HepG2 (cell line): ENCODE measurements around the gene HLA-DOA. TPM values are rescaled to one million over a fixed set of nuclear protein-coding genes. Genes with fewer than 3 reads are reported as not detected.

Experiments used
- ATAC-seq: fragments of 200-7000 bp; cut with Tn5 transposase; 3 replicates; pipeline ENCODE4 v1.9.1; 2020; ENCODE audit warnings: mild to moderate bottlenecking, moderate library complexity
- BruUV-seq: library from RNA; stranded (reverse); fragments of 400-500 nt; replicated peaks from 2 replicates; lab custom pipeline; 2021; lab: Mats Ljungman, UMichigan
- CTCF ChIA-PET: fragments of 300-600 bp; formaldehyde crosslinking; extraction: SDS; loops from one replicate; lab custom pipeline; 2021; ENCODE audit warnings: low total read pairs, inconsistent platforms, low intra/inter-chr PET ratio; lab: Yijun Ruan, JAX
- POLR2A ChIA-PET: fragments of 350-600 bp; sonication (Branson Sonifier 250); formaldehyde crosslinking; loops from one replicate; lab custom pipeline; 2020; ENCODE audit warnings: antibody characterized with exemption, inconsistent platforms; lab: Yijun Ruan, JAX
- DNase-seq: peaks from one replicate; pipeline ENCODE4 v3.0.0-alpha.2; 2015; ENCODE audit warnings: low spot score
- FAIRE-seq: peaks from 3 replicates; lab custom pipeline; 2011; peaks lifted over from hg19 to GRCh38; lab: Jason Lieb, UNC
- H2AFZ ChIP-seq: one replicate; pipeline ENCODE4 v1.6.1; 2011; ENCODE audit warnings: low read length, inconsistent platforms
- H3K27ac ChIP-seq: fragments of 300-600 bp; 3 replicates; pipeline ENCODE4 v1.8.0; 2011; ENCODE audit warnings: mixed run types, mild to moderate bottlenecking, mixed read lengths, low read length, inconsistent platforms; ENCODE audit not compliant: insufficient read depth; ENCODE audit errors: extremely low read length
- H3K27me3 ChIP-seq, 2 experiments: fragments of 200-600 bp in 1 of 2; 2 replicates in 1 of 2; 3 replicates in 1 of 2; pipeline versions ENCODE4 v1.6.0 to v1.8.0; 2011; ENCODE audit warnings: low read length in 2 of 2, mild to moderate bottlenecking in 2 of 2, moderate library complexity in 2 of 2, inconsistent platforms in 1 of 2; ENCODE audit not compliant: insufficient read depth in 2 of 2, control insufficient read depth in 1 of 2
- H3K36me3 ChIP-seq, 2 experiments: fragments of 200-600 bp in 1 of 2; replicated peaks in 1 of 2; 2 replicates in 1 of 2; 3 replicates in 1 of 2; pipeline versions ENCODE4 v1.5.1 to v1.8.0; 2011; ENCODE audit warnings: low read length in 2 of 2, inconsistent platforms in 1 of 2; ENCODE audit not compliant: insufficient read depth in 2 of 2, control insufficient read depth in 1 of 2
- H3K4me1 ChIP-seq: 2 replicates; pipeline ENCODE4 v1.5.1; 2012; ENCODE audit warnings: low read length, inconsistent platforms; ENCODE audit not compliant: insufficient read depth
- H3K4me2 ChIP-seq: 2 replicates; pipeline ENCODE4 v1.6.0; 2011; ENCODE audit warnings: low read depth, low read length, inconsistent platforms
- H3K4me3 ChIP-seq, 3 experiments: fragments of 200-600 bp in 1 of 3; sonication (generic), shearing (Covaris generic) in 1 of 3; replicated peaks in 1 of 3; 2 replicates each; pipeline ENCODE4 v1.5.1; 2011 to 2016; ENCODE audit warnings: low read length in 3 of 3, inconsistent platforms in 2 of 3, low read depth in 2 of 3, mild to moderate bottlenecking in 2 of 3, control low read depth in 1 of 3, mixed read lengths in 1 of 3; ENCODE audit not compliant: insufficient read depth in 1 of 3
- H3K79me2 ChIP-seq: one replicate; pipeline ENCODE4 v1.6.1; 2011; ENCODE audit warnings: low read length, inconsistent platforms; ENCODE audit not compliant: insufficient read depth
- H3K9ac ChIP-seq: 2 replicates; pipeline ENCODE4 v1.6.0; 2011; ENCODE audit warnings: mild to moderate bottlenecking, low read depth, low read length, inconsistent platforms; ENCODE audit not compliant: insufficient read depth
- H3K9me3 ChIP-seq: 2 replicates; pipeline ENCODE4 v1.5.1; 2012; ENCODE audit warnings: mild to moderate bottlenecking, low read length
- H4K20me1 ChIP-seq: 2 replicates; pipeline ENCODE4 v1.6.0; 2011; ENCODE audit warnings: inconsistent platforms, mild to moderate bottlenecking, low read length, moderate library complexity; ENCODE audit not compliant: insufficient read depth
- MBNL3 ChIP-seq: fragments of 250-450 bp; sonication (Bioruptor Pico); conservative IDR thresholded peaks from 2 replicates; pipeline ENCODE4 v1.8.0; 2022; ENCODE audit warnings: mild to moderate bottlenecking, inconsistent platforms
- MZF1 ChIP-seq: sonication (generic); formaldehyde crosslinking; IDR thresholded peaks from 2 replicates; pipeline ENCODE4 v1.8.1; 2023; ENCODE audit warnings: mild to moderate bottlenecking, missing genetic modification reagents, borderline replicate concordance
- ZNF264 ChIP-seq: sonication (generic); formaldehyde crosslinking; IDR thresholded peaks from 2 replicates; pipeline ENCODE4 v1.4.0; 2020; ENCODE audit warnings: missing genetic modification reagents
- WGBS: methylation state at CpG from one replicate; pipeline ENCODE4 v1.1.6; 2017; ENCODE audit warnings: low lambda C conversion rate; 5-methylcytosine and 5-hydroxymethylcytosine counted together
- in situ Hi-C: cut with HindIII; loops from 2 replicates; pipeline ENCODE4 v1.10.0; 2017; ENCODE audit warnings: low pct_unique_long_range_greater_than_20kb; ENCODE audit not compliant: extremely low pct_ligation_motif_present
- intact Hi-C: fragments of 100-400 bp; cut with micrococcal nuclease; formaldehyde crosslinking; loops from one replicate; pipeline ENCODE4 v1.10.0; 2022; ENCODE audit not compliant: unreplicated experiment
- polyA plus RNA-seq, 8 experiments: library from polyadenylated mRNA; depleted of rRNA in 3 of 8; stranded (reverse) in 7 of 8; unstranded in 1 of 8; fragments of >200 nt; fragmentation: Illumina TruSeq in 4 of 8; extraction: Trizol in 4 of 8; gene quantifications; 2 replicates each; pipeline versions ENCODE4 v1.2.1 to v1.2.3, GENCODE V29; 2011 to 2016; ENCODE audit warnings: low read depth in 4 of 8, missing spikeins in 1 of 8, mixed read lengths in 1 of 8; ENCODE audit not compliant: insufficient read depth in 1 of 8
- total RNA-seq, 5 experiments: library from RNA; depleted of rRNA; stranded (reverse); fragments of >200 nt; fragmentation: Illumina TruSeq; extraction: Trizol; gene quantifications; 2 replicates each; pipeline ENCODE4 v1.2.3, GENCODE V29; 2016; ENCODE audit warnings: low read depth in 1 of 5
- TF ChIP-seq, protein P1 (sequence below): sonication (generic); formaldehyde crosslinking; IDR thresholded peaks from 2 replicates; pipeline ENCODE4 v1.5.1; 2020; ENCODE audit warnings: mild to moderate bottlenecking, missing genetic modification reagents, moderate library complexity
- TF ChIP-seq, protein P2 (sequence below): sonication (generic); formaldehyde crosslinking; IDR thresholded peaks from 2 replicates; pipeline ENCODE4 v1.4.0; 2020; ENCODE audit warnings: missing genetic modification reagents

HLA-DOA gene
- total and polyA plus RNA-seq, 2 of the 13 experiments (the other 11 are each of a cell fraction or from before 2014, with no cell fraction given): 0.03 to 0.09 TPM

DNA sequence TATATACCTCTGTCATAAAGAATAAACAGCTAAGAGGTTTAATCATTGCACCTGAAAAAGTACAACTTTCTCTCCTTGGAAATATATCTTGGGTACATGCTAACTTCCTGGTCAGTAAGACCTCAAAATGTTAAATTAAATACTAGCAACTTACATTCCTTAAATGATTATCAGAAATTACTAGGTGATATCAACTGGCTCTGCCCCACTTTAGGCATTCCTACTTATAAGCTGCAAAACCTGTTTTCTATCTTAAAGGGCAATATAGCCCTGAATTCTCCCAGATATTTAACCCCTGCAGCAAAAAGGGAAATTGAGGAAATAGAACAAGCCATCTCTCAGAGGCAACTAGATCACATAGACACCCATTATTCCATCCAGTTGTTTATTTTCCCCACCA, 43.2 kb upstream of the HLA-DOA start (continued):
- TF ChIP-seq, protein P1, sequence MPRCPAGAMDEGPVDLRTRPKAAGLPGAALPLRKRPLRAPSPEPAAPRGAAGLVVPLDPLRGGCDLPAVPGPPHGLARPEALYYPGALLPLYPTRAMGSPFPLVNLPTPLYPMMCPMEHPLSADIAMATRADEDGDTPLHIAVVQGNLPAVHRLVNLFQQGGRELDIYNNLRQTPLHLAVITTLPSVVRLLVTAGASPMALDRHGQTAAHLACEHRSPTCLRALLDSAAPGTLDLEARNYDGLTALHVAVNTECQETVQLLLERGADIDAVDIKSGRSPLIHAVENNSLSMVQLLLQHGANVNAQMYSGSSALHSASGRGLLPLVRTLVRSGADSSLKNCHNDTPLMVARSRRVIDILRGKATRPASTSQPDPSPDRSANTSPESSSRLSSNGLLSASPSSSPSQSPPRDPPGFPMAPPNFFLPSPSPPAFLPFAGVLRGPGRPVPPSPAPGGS (CRISPR knock-in tag): no peak

DNA sequence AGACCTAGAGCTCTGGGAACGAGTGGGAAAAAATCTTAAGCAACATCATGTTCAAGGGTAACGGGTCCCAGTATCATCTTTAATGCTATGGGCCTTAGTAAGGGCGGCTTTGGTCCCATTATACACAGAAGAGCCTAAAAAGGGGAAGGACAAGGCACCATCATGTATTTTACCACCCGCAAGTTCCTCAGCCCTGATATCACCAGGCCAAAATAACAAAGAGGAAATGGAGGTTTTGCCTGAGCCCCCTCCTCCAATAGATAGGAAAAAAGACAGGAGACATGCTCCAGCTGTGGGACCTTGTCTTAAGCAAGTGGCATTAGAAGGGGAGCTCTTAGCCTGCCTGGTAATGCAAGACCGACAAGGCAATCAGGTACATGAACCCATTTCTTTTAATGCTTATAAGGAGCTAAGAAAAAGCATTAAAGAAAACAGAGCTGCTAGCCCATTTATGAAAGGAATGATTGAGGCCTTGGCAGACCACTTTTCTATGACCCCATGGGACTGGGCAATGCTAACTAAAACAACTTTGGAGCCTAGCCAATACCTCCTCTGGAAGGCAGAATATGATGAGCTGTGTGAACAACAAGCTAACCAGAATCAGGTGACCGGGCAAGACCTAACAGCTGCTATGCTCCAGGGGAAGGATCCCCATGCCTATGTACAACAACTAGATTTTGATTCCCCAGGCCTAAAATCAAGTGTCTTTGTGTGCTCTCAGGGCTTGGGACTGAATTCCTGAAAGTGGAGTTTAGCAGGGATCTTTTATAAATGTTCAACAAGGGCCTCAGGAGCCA, 40.8 kb upstream of the HLA-DOA start:
- 27% methylated on average over 5 of the region's 6 CpGs for WGBS
- no peak for ATAC-seq
- no peaks in the 10 kb centered on the region for H4K20me1 ChIP-seq
- no TSS peak for BruUV-seq
- H3K4me3 ChIP-seq: no peak overlapping the region
- FAIRE-seq: no peak
- TF ChIP-seq MBNL3 (CRISPR knock-in tag) (no peak), ZNF264 (CRISPR knock-in tag) (no peak), MZF1 (CRISPR knock-in tag) (no peak)
- TF ChIP-seq, protein P2, sequence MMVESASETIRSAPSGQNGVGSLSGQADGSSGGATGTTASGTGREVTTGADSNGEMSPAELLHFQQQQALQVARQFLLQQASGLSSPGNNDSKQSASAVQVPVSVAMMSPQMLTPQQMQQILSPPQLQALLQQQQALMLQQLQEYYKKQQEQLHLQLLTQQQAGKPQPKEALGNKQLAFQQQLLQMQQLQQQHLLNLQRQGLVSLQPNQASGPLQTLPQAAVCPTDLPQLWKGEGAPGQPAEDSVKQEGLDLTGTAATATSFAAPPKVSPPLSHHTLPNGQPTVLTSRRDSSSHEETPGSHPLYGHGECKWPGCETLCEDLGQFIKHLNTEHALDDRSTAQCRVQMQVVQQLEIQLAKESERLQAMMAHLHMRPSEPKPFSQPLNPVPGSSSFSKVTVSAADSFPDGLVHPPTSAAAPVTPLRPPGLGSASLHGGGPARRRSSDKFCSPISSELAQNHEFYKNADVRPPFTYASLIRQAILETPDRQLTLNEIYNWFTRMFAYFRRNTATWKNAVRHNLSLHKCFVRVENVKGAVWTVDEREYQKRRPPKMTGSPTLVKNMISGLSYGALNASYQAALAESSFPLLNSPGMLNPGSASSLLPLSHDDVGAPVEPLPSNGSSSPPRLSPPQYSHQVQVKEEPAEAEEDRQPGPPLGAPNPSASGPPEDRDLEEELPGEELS: no peak
- peaks cover 0 to 22% of the 10 kb centered on the region in 2 experiments; a peak in 2 of 5 replicates for H3K27me3 ChIP-seq
- H3K9ac ChIP-seq: no peak overlapping the region
- ChIA-PET POLR2A (no interaction called here), CTCF (no interaction called here)
- H3K36me3 ChIP-seq: no peaks in the 10 kb centered on the region
- no peak for DNase-seq
- no peak overlapping the region for H2AFZ ChIP-seq
- intact Hi-C loops (no loop called here), in situ Hi-C loops (no loop called here)
- no peaks in the 10 kb centered on the region for H3K9me3 ChIP-seq
- H3K79me2 ChIP-seq: no peaks in the 10 kb centered on the region
- no peak overlapping the region for H3K27ac ChIP-seq
- H3K4me2 ChIP-seq: no peak overlapping the region
- H3K4me1 ChIP-seq: peaks cover 11% of the 10 kb centered on the region; the same call in 1 of the 2 replicates
